ENCODE results near the gene FAM120B. TPM values are rescaled to one million over a fixed set of nuclear protein-coding genes. Genes with fewer than 3 reads are reported as not detected.

The FAM120B gene
- polyA plus RNA-seq, 1 experiment: 8.8 TPM

GRCh38 chr6:170283212-170284081, 23.1 kb upstream of the FAM120B start:
- peaks cover 2% of the 10 kb centered on the region for H3K27me3 ChIP-seq (ENCODE audit: control insufficient read depth, insufficient read depth, low read length)
- no peak overlapping the region for H3K4me3 ChIP-seq (ENCODE audit: low read depth, low read length)
- ChIA-PET POLR2A (no interaction called here), CTCF (no interaction called here)
- DNase-seq (ENCODE audit: low read depth): no peak
- no peak for TF ChIP-seq CTCF (IDR thresholded peaks at IDR 0.05; ENCODE audit: insufficient read depth, low read depth, low read length)
- no peaks in the 10 kb centered on the region for H3K36me3 ChIP-seq (ENCODE audit: control insufficient read depth, insufficient read depth, low read length)

DNA sequence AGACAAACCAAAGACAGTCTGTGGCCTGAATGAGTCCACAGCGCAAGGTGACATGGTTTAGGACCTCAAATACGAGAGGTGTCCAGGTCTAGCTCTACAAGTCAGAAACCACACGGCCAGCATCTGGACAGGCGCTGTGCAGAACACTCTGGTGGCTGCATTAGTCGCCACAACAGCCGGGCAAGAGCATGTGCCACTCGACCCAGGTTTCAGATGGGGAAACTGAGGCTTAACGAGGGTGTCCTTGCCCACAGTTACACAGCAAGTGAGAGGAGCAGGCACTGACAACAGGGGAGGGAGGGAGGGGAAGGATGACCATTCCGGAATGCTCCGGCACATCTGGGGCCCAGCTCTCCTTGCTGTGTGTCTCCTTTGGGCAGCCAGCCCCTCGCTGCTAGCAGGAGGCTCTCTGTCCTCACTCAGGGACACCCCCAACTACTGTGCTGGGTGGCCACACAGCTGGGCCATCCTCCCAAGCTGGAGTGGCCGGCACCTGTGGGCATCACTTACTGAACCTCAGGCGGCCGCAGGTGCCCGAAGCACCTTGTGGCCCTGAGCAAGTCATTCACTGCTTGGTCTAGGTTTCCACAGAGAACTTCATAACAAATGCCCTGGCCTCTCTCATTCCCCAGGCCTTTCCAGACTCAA, 22.3 kb upstream of the FAM120B start:
- Histone ChIP-seq H3K36me3 (ENCODE audit: control insufficient read depth, insufficient read depth, low read length) (no peaks in the 10 kb centered on the region), H3K27me3 (ENCODE audit: control insufficient read depth, insufficient read depth, low read length) (peaks cover 2% of the 10 kb centered on the region), H3K4me3 (ENCODE audit: low read depth, low read length) (no peak overlapping the region)
- ChIA-PET POLR2A (no interaction called here), CTCF (no interaction called here)
- DNase-seq (ENCODE audit: low read depth): no peak
- no peak for TF ChIP-seq CTCF (IDR thresholded peaks at IDR 0.05; ENCODE audit: insufficient read depth, low read depth, low read length)

GRCh38 chr6:170284866-170285469, 21.6 kb upstream of the FAM120B start:
- Histone ChIP-seq H3K4me3 (ENCODE audit: low read depth, low read length) (no peak overlapping the region), H3K36me3 (ENCODE audit: control insufficient read depth, insufficient read depth, low read length) (no peaks in the 10 kb centered on the region), H3K27me3 (ENCODE audit: control insufficient read depth, insufficient read depth, low read length) (peaks cover 5% of the 10 kb centered on the region)
- no peak for DNase-seq (ENCODE audit: low read depth)
- no peak for TF ChIP-seq CTCF (IDR thresholded peaks at IDR 0.05; ENCODE audit: insufficient read depth, low read depth, low read length)
- ChIA-PET CTCF (no interaction called here), POLR2A (no interaction called here)

GRCh38 chr6:170285482-170285881, 21.1 kb upstream of the FAM120B start:
- CTCF ChIA-PET: no interaction called here

More at GRCh38 chr6:170285482-170285881, 21.1 kb upstream of the FAM120B start:
- no peak for TF ChIP-seq CTCF (IDR thresholded peaks at IDR 0.05; ENCODE audit: insufficient read depth, low read depth, low read length)
- no peak overlapping the region for H3K4me3 ChIP-seq (ENCODE audit: low read depth, low read length)
- no peaks in the 10 kb centered on the region for H3K36me3 ChIP-seq (ENCODE audit: control insufficient read depth, insufficient read depth, low read length)
- no peak for DNase-seq (ENCODE audit: low read depth)
- POLR2A ChIA-PET: no interaction called here
- peaks cover 5% of the 10 kb centered on the region for H3K27me3 ChIP-seq (ENCODE audit: control insufficient read depth, insufficient read depth, low read length)
